GM21786 (cell line): ENCODE measurements around the gene CCDC154.

ENCODE experiments used
- ATAC-seq: cut with Tn5 transposase; IDR thresholded peaks from one replicate; pipeline ENCODE4 v1.9.1; 2021; ENCODE audit not compliant: unreplicated experiment

Gene CCDC154

GRCh38 chr16:1427473-1428461 lies 16.6 kb downstream of the CCDC154 start:
- ATAC-seq, result no peak

GRCh38 chr16:1426734-1427471 lies 17.5 kb downstream of the CCDC154 start:
- no peak for ATAC-seq

- no peak for ATAC-seq
Measured at GRCh38 chr16:1425616-1426370, 18.6 kb downstream of the CCDC154 start.

- no peak for ATAC-seq
Measured at GRCh38 chr16:1424028-1424427, 20.3 kb downstream of the CCDC154 start.

GRCh38 chr16:1422076-1422475 lies 22.3 kb downstream of the CCDC154 start:
- ATAC-seq, result no peak

GRCh38 chr16:1420111-1420539 lies 24.2 kb downstream of the CCDC154 start:
- ATAC-seq, result no peak

- no peak for ATAC-seq
Measured at GRCh38 chr16:1416521-1416941, 27.8 kb downstream of the CCDC154 start.

GRCh38 chr16:1414532-1415260 lies 29.7 kb downstream of the CCDC154 start, which contains the start of gene UNKL:
Gene UNKL (minus strand): TSS chr16:1414704. CDS start chr16:1414691, 13 bp downstream.
- peak; percentile 43 for ATAC-seq

- ATAC-seq, result peak; percentile 37
Measured at GRCh38 chr16:1413684-1414531, 30.4 kb downstream of the CCDC154 start.

- ATAC-seq, result no peak
Measured at GRCh38 chr16:1412847-1413246, 31.5 kb downstream of the CCDC154 start.

GRCh38 chr16:1408171-1408837 lies 36.1 kb downstream of the CCDC154 start:
- peak; percentile 83 for ATAC-seq

- no peak for ATAC-seq
Measured at GRCh38 chr16:1407753-1408152, 36.6 kb downstream of the CCDC154 start.

GRCh38 chr16:1403733-1404132 lies 40.6 kb downstream of the CCDC154 start:
- ATAC-seq, result no peak

- ATAC-seq, result no peak
Measured at GRCh38 chr16:1403036-1403435, 41.3 kb downstream of the CCDC154 start.

GRCh38 chr16:1401758-1402154 lies 42.6 kb downstream of the CCDC154 start:
- ATAC-seq, result no peak

GRCh38 chr16:1401061-1401757 lies 43.1 kb downstream of the CCDC154 start:
- no peak for ATAC-seq

GRCh38 chr16:1398826-1399581 lies 45.4 kb downstream of the CCDC154 start:
- no peak for ATAC-seq

- ATAC-seq, result no peak
Measured at GRCh38 chr16:1398351-1398750, 46.0 kb downstream of the CCDC154 start.
